Eye (tissue), 1 donor: ENCODE measurements around the gene PRKG1.
"Not testable (repeated sequence)": the region's sequence is repeated elsewhere in the genome, so short reads cannot be mapped to it uniquely, and the experiment has no call there.

Source experiments
- DNase-seq: peaks from one replicate; pipeline ENCODE4 v3.0.0-alpha.2; 2015

PRKG1 gene

GRCh38 chr10:51231754-51232153 lies 157.5 kb downstream of the PRKG1 start:
- no peak for DNase-seq

- DNase-seq = no peak
Observed at GRCh38 chr10:51233337-51234100, 159.2 kb downstream of the PRKG1 start.

- no peak for DNase-seq
Observed at GRCh38 chr10:51235865-51236264, 161.6 kb downstream of the PRKG1 start.

- no peak for DNase-seq
Observed at GRCh38 chr10:51239006-51239405, 164.7 kb downstream of the PRKG1 start.

GRCh38 chr10:51241461-51241860 lies 167.2 kb downstream of the PRKG1 start:
- no peak for DNase-seq

GRCh38 chr10:51242393-51242792 lies 168.1 kb downstream of the PRKG1 start:
- no peak for DNase-seq

- DNase-seq = peak; percentile 59
Observed at GRCh38 chr10:51244309-51244708, 170.0 kb downstream of the PRKG1 start.

- DNase-seq = peak; percentile 74
Observed at GRCh38 chr10:51244748-51245490, 170.6 kb downstream of the PRKG1 start.

GRCh38 chr10:51246156-51246555 lies 171.9 kb downstream of the PRKG1 start:
- no peak for DNase-seq

GRCh38 chr10:51250278-51250920 lies 176.1 kb downstream of the PRKG1 start:
- DNase-seq = no peak

- no peak for DNase-seq
Observed at GRCh38 chr10:51251110-51251509, 176.8 kb downstream of the PRKG1 start.

GRCh38 chr10:51255381-51255780 lies 181.1 kb downstream of the PRKG1 start:
- no peak for DNase-seq

- DNase-seq = no peak
Observed at GRCh38 chr10:51257511-51258248, 183.4 kb downstream of the PRKG1 start.

- DNase-seq = peak; percentile 8
Observed at GRCh38 chr10:51260376-51260775, 186.1 kb downstream of the PRKG1 start.

GRCh38 chr10:51266496-51266895 lies 192.2 kb downstream of the PRKG1 start:
- no peak for DNase-seq

GRCh38 chr10:51267980-51268570 lies 193.8 kb downstream of the PRKG1 start:
- not testable (repeated sequence) for DNase-seq

GRCh38 chr10:51269821-51270220 lies 195.5 kb downstream of the PRKG1 start:
- peak; percentile 14 for DNase-seq

GRCh38 chr10:51270936-51271530 lies 196.7 kb downstream of the PRKG1 start:
- no peak for DNase-seq

GRCh38 chr10:51272099-51272498 lies 197.8 kb downstream of the PRKG1 start:
- not testable (repeated sequence) for DNase-seq

- DNase-seq = peak; percentile 31
Observed at GRCh38 chr10:51272555-51272954, 198.3 kb downstream of the PRKG1 start.

- no peak for DNase-seq
Observed at GRCh38 chr10:51273574-51273973, 199.3 kb downstream of the PRKG1 start.

GRCh38 chr10:51276097-51276496 lies 201.8 kb downstream of the PRKG1 start:
- DNase-seq = not testable (repeated sequence)
